GM18873 (cell line): ENCODE results near the gene EME1.
"Not testable (repeated sequence)": the region's sequence is repeated elsewhere in the genome, so short reads cannot be mapped to it uniquely, and the experiment has no call there.

Experiments
- ATAC-seq: cut with Tn5 transposase; IDR thresholded peaks from one replicate; pipeline ENCODE4 v1.9.1; 2021; ENCODE audit warnings: mild to moderate bottlenecking, moderate library complexity, moderate number of reproducible peaks; ENCODE audit not compliant: unreplicated experiment, low FRiP score

Gene EME1

DNA sequence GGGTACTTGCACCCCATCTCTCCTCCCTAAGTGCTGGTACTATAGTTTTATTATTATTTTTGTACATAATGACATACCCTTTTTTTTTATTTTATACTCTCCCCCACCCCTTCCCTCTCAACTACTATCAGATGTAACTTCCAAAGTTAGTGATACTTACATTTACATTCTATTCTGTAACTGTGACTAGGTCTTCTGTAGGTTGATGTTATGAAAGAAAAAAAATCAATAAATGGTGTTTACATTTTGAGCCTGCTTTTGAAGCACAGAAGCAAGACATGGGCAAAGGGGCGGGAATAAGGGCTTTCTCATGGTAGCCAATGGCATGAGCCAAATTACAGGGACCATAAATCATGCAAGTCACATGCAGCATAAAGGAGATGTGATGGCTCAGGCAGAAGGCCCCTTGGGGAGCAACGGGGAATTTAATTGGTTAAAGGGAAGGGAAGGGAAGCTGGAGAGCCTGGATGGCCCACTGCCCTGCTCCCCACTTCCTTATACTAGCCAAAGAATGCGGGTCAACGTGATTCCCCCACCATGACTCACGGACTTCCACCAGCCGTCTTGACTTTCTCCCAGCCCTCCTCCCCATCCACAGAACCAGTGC, 50.6 kb downstream of the EME1 start:
- no peak for ATAC-seq

- no peak for ATAC-seq
These were observed 51.4 kb downstream of the EME1 start for GRCh38 chr17:50424246-50424995.

DNA sequence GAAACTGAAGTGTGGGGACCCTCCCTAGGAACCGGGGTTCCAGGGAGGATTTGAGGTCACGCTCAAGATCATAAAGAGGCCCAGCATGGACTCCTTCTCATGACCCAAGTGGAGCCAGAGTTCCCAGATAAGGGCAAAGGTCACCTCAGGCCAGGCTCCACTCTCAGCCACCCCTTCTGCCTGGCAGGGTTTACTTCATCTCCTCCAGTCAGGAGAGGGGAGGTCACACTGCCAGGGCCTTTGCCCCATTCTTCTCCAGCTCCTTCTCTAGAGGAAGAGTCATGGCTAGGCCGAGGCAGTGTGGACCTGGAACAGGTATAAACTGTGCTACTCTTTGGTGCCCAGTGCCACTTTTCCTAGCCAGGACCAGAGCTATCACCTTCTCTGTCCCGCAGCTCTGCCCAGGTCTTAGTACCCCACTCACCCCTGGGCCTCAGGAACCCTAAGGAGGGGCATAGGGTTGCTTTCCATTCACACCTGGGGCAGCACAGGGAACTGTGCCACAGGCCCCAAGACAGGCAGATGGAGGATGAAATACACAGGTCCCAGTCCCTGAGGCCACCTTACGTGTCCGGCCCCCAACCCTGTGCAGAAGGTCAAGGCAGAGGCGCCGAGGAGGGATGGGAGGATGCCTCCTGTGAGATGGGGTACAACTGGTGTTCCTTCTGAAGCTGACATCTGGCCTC, 52.1 kb downstream of the EME1 start:
- ATAC-seq, result no peak

DNA sequence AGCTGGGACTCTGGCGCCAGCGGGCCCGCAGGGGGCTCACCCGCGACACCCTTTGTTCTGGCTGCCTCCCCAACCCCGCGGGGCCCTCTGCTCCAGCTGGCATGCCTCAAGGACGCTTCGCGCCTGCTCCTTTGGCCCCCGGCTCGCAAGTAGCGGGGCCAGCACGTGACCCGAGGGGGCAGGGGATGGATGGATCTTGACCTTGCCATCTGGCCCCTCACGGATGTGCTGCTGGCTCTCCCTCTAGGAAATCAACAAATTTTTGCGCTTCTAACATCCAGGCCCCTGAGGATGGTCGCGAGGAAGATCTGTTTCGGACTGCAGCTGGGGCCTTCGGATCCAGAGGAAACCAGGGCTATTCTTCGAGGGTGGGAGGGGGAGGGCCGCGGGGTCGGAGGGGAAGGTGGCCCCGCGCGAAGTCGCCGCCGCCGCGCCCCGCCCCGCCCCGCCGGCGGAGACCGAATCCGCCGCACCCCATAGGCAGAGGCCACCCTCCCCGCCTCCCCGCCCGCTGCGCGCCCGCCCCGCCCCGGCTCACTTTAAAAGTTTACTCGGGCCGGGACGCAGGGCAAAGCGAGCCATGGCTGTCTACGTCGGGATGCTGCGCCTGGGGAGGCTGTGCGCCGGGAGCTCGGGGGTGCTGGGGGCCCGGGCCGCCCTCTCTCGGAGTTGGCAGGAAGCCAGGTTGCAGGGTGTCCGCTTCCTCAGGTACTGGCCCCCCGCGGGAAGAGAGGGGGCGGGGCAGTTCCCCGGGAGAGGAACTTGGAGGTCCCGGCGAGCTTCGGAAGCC, 52.8 kb downstream of the EME1 start, which contains the start of gene ACSF2:
Gene ACSF2, plus strand, starts transcription at position 537 of the 790 bp plus-strand sequence. Its CDS starts 44 bp downstream, at position 581.
- ATAC-seq, result no peak

GRCh38 chr17:50426472-50426782, 53.4 kb downstream of the EME1 start:
- ATAC-seq, result no peak

DNA sequence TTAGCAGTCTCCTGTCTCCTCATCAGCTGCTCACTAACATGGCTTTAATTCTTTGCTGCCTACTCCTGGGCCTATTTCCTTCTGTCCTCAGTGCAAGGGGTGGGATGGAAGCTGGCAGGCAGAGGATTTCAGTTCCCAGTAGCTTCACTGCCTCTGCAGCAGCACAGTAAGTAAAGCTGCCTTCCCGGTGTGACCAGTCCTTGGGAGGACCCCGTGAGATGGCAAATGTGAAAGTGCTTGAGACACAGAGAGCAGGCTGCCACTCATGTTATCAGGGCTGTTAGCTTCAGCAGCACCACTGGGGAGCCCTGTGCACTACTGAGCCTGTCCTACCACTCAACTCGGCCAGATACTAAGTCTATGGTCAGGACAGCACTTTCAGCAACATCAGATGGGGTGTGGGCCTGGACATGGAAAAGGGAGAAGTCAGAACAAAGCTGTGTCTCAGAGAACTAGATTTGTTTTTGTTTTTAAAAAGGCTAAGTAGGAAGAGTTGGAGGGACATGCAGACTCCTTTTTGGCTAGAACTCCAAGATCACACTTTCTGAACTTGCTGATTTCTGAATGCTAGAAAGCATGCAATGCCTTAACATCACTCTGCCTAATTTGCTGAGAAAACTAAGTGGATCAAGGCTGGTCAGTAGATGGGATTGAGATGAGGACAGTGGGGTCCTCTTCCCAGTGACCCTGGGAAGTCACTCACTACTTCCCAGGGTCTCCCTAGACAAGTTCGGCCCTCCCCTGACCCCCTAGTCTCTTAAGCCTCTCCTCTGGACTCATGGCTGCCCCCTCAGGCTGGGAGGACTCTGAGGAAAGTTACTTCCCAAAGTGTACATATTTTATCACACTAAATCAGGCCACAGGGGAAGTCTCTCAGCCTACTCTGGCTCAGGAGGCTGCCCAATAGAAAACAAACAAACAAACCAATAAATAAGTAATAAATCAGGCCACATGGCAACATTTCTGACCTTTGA, 54.1 kb downstream of the EME1 start:
- no peak for ATAC-seq

DNA sequence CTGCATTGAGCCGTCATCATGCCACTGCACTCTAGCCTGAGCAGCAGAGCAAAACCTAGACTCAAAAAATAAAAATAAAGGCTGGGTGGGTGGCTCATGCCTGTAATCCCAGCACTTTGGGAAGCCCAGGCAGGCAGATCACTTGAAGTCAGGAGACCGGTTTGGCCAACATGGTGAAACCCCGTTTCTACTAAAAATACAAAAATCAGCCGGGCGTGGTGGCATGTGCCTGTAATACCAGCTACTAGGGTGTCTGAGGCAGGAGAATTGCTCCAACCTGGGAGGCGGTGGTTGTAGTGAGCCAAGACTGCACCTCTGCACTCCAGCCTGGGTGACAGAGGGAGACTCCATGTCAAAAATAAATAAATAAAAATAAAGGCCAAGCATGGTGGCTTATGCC, 55.1 kb downstream of the EME1 start:
- ATAC-seq, result not testable (repeated sequence)

- no peak for ATAC-seq
These were observed 55.9 kb downstream of the EME1 start for GRCh38 chr17:50428831-50429424.

- no peak for ATAC-seq
These were observed 56.8 kb downstream of the EME1 start for GRCh38 chr17:50429793-50430192.
